Vagina (tissue), 2 donors: ENCODE measurements around the gene DPEP1.
"Not testable (repeated sequence)": the region's sequence is repeated elsewhere in the genome, so short reads cannot be mapped to it uniquely, and the experiment has no call there.

ENCODE experiments used
- POLR2A ChIP-seq, 2 donors: fragments of 450-650 bp; IDR thresholded peaks; one replicate each; pipeline ENCODE4 v1.6.1; 2017; ENCODE audit warnings: antibody characterized with exemption in 2 of 2, mild to moderate bottlenecking in 2 of 2, moderate library complexity in 2 of 2
- POLR2AphosphoS5 ChIP-seq, 2 donors: sonication (generic); formaldehyde crosslinking; IDR thresholded peaks; one replicate each; pipeline ENCODE4 v1.9.0; 2017; ENCODE audit warnings: antibody characterized with exemption in 2 of 2, mild to moderate bottlenecking in 2 of 2, low read depth in 1 of 2; ENCODE audit not compliant: insufficient read depth in 1 of 2
- TF ChIP-seq, protein P1 (sequence below), 3 experiments: fragments of 450-650 bp in 2 of 3; fragments of 200-600 bp in 1 of 3; sonication (generic) in 1 of 3; IDR thresholded peaks; one replicate each; pipeline ENCODE4 v1.5.1; 2017 to 2019; ENCODE audit warnings: antibody characterized with exemption in 3 of 3, mild to moderate bottlenecking in 2 of 3, moderate library complexity in 2 of 3

DNA sequence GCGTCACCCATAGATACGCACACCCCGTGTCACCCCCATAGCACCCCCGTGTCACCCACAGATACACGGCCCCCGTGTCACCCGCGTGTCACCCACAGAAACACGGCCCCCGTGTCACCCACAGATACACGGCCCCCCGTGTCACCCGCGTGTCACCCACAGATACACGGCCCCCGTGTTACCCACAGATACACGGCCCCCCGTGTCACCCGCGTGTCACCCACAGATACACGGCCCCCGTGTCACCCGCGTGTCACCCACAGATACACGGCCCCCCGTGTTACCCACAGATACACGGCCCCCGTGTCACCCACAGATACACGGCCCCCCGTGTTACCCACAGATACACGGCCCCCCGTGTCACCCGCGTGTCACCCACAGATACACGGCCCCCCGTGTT, 25.8 kb upstream of the DPEP1 start:
- TF ChIP-seq, protein P1, sequence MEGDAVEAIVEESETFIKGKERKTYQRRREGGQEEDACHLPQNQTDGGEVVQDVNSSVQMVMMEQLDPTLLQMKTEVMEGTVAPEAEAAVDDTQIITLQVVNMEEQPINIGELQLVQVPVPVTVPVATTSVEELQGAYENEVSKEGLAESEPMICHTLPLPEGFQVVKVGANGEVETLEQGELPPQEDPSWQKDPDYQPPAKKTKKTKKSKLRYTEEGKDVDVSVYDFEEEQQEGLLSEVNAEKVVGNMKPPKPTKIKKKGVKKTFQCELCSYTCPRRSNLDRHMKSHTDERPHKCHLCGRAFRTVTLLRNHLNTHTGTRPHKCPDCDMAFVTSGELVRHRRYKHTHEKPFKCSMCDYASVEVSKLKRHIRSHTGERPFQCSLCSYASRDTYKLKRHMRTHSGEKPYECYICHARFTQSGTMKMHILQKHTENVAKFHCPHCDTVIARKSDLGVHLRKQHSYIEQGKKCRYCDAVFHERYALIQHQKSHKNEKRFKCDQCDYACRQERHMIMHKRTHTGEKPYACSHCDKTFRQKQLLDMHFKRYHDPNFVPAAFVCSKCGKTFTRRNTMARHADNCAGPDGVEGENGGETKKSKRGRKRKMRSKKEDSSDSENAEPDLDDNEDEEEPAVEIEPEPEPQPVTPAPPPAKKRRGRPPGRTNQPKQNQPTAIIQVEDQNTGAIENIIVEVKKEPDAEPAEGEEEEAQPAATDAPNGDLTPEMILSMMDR (IDR thresholded peaks at IDR 0.05) = not testable (repeated sequence)
- TF ChIP-seq POLR2A (IDR thresholded peaks at IDR 0.05); POLR2AphosphoS5 (IDR thresholded peaks at IDR 0.05; ENCODE audit: insufficient read depth in 1 of 2, low read depth in 1 of 2): not testable (repeated sequence)
